ENCODE data around the gene VWC2L. TPM values are rescaled to one million over a fixed set of nuclear protein-coding genes. Genes with fewer than 3 reads are reported as not detected.

Gene VWC2L
- total and polyA plus RNA-seq, 2 experiments from 2014 or later = 0.10 TPM; not detected in 1

GRCh38 chr2:214465363-214466146, 54.7 kb downstream of the VWC2L start:
- 78% methylated on average over 3 of the region's 3 CpGs for WGBS (ENCODE audit: low lambda C conversion rate, missing lambda C conversion rate)
- H3K27me3 ChIP-seq = no peaks in the 10 kb centered on the region
- H3K9me3 ChIP-seq (ENCODE audit: low read depth) = no peaks in the 10 kb centered on the region
- no peaks in the 10 kb centered on the region for H3K79me2 ChIP-seq
- H3K9me2 ChIP-seq (replicated peaks; ENCODE audit: insufficient read depth) = no peaks in the 10 kb centered on the region
- no peak overlapping the region for H3K4me3 ChIP-seq
- H3K36me3 ChIP-seq (replicated peaks; ENCODE audit: insufficient read depth, low read depth) = no peaks in the 10 kb centered on the region
- H2AFZ ChIP-seq = no peak overlapping the region
- H3K4me1 ChIP-seq (ENCODE audit: insufficient read depth) = no peaks in the 10 kb centered on the region
- peak overlapping the region; percentile 48 for H3K27ac ChIP-seq
- TF ChIP-seq EZH2 (IDR thresholded peaks at IDR 0.05; ENCODE audit: borderline replicate concordance) (no peak), EZH2phosphoT487 (IDR thresholded peaks at IDR 0.05; ENCODE audit: low read depth, severe bottlenecking, unreplicated experiment) (no peak), CTCF (IDR thresholded peaks at IDR 0.05; ENCODE audit: poor library complexity) (no peak)
- no peaks in the 10 kb centered on the region for H4K20me1 ChIP-seq (ENCODE audit: insufficient read depth, poor library complexity, severe bottlenecking)
- DNase-seq (ENCODE audit: low spot score) = peak; percentile 28
- H3K4me2 ChIP-seq = no peak overlapping the region

- Histone ChIP-seq H3K4me1 (ENCODE audit: insufficient read depth) (no peaks in the 10 kb centered on the region), H3K79me2 (no peaks in the 10 kb centered on the region), H3K36me3 (replicated peaks; ENCODE audit: insufficient read depth, low read depth) (no peaks in the 10 kb centered on the region), H3K27ac (no peak overlapping the region), H3K9me3 (ENCODE audit: low read depth) (no peaks in the 10 kb centered on the region), H3K4me3 (no peak overlapping the region), H3K4me2 (no peak overlapping the region), H2AFZ (no peak overlapping the region), H3K27me3 (no peaks in the 10 kb centered on the region), H3K9me2 (replicated peaks; ENCODE audit: insufficient read depth) (no peaks in the 10 kb centered on the region), H4K20me1 (ENCODE audit: insufficient read depth, poor library complexity, severe bottlenecking) (no peaks in the 10 kb centered on the region)
- 91% methylated on average over 3 of the region's 3 CpGs for WGBS (ENCODE audit: low lambda C conversion rate, missing lambda C conversion rate)
- TF ChIP-seq EZH2 (IDR thresholded peaks at IDR 0.05; ENCODE audit: borderline replicate concordance) (no peak), CTCF (IDR thresholded peaks at IDR 0.05; ENCODE audit: poor library complexity) (no peak), EZH2phosphoT487 (IDR thresholded peaks at IDR 0.05; ENCODE audit: low read depth, severe bottlenecking, unreplicated experiment) (no peak)
- no peak for DNase-seq (ENCODE audit: low spot score)
These were observed 58.9 kb downstream of the VWC2L start for GRCh38 chr2:214469728-214470127.

GRCh38 chr2:214471382-214471781, 60.5 kb downstream of the VWC2L start:
- Histone ChIP-seq H3K27ac (no peak overlapping the region), H3K36me3 (replicated peaks; ENCODE audit: insufficient read depth, low read depth) (no peaks in the 10 kb centered on the region), H3K4me2 (no peak overlapping the region), H3K4me1 (ENCODE audit: insufficient read depth) (no peaks in the 10 kb centered on the region), H3K79me2 (no peaks in the 10 kb centered on the region), H2AFZ (no peak overlapping the region), H4K20me1 (ENCODE audit: insufficient read depth, poor library complexity, severe bottlenecking) (no peaks in the 10 kb centered on the region), H3K4me3 (no peak overlapping the region), H3K9me3 (ENCODE audit: low read depth) (no peaks in the 10 kb centered on the region), H3K27me3 (no peaks in the 10 kb centered on the region), H3K9me2 (replicated peaks; ENCODE audit: insufficient read depth) (no peaks in the 10 kb centered on the region)
- no peak for DNase-seq (ENCODE audit: low spot score)
- 81% methylated on average over 1 of the region's 1 CpG for WGBS (ENCODE audit: low lambda C conversion rate, missing lambda C conversion rate)
- TF ChIP-seq EZH2 (IDR thresholded peaks at IDR 0.05; ENCODE audit: borderline replicate concordance) = no peak
- TF ChIP-seq EZH2phosphoT487 (IDR thresholded peaks at IDR 0.05; ENCODE audit: low read depth, severe bottlenecking, unreplicated experiment) = no peak
- no peak for TF ChIP-seq CTCF (IDR thresholded peaks at IDR 0.05; ENCODE audit: poor library complexity)

All from hepatocyte (in vitro differentiated cells).